HepG2 (cell line): Measurements from ENCODE around the gene NAA38. TPM values are rescaled to one million over a fixed set of nuclear protein-coding genes. Genes with fewer than 3 reads are reported as not detected.

ENCODE experiments used
- ARHGAP35 ChIP-seq: sonication (generic); formaldehyde crosslinking; IDR thresholded peaks from 2 replicates; pipeline ENCODE4 v1.9.0; 2022; ENCODE audit warnings: mild to moderate bottlenecking, inconsistent platforms, moderate library complexity, missing genetic modification reagents, borderline replicate concordance
- EEA1 ChIP-seq: sonication (generic); formaldehyde crosslinking; IDR thresholded peaks from 2 replicates; pipeline ENCODE4 v1.5.1; 2020; ENCODE audit warnings: mild to moderate bottlenecking, missing genetic modification reagents, borderline replicate concordance
- GATA4 ChIP-seq: sonication (generic); IDR thresholded peaks from 2 replicates; pipeline ENCODE4 v1.6.1; 2016; ENCODE audit warnings: antibody characterized with exemption, low read depth, borderline replicate concordance
- HNRNPUL1 ChIP-seq: fragments of 200-400 bp; formaldehyde crosslinking; IDR thresholded peaks from 2 replicates; pipeline ENCODE4 v1.6.1; 2017; ENCODE audit warnings: low read depth, mild to moderate bottlenecking, low read length, moderate library complexity
- HOXA9 ChIP-seq: sonication (generic); formaldehyde crosslinking; IDR thresholded peaks from 2 replicates; pipeline ENCODE4 v1.8.1; 2022; ENCODE audit warnings: missing genetic modification reagents, mild to moderate bottlenecking, moderate library complexity, borderline replicate concordance
- JUNB ChIP-seq: sonication (generic); formaldehyde crosslinking; IDR thresholded peaks from 2 replicates; pipeline ENCODE4 v1.8.0; 2022; ENCODE audit warnings: missing genetic modification reagents, mild to moderate bottlenecking, borderline replicate concordance
- KDM4B ChIP-seq: sonication (generic); formaldehyde crosslinking; IDR thresholded peaks from 2 replicates; pipeline ENCODE4 v1.4.0; 2020; ENCODE audit warnings: missing genetic modification reagents
- KLF6 ChIP-seq: IDR thresholded peaks from 2 replicates; pipeline ENCODE4 v1.8.0; 2016; ENCODE audit warnings: missing biosample characterization, missing genetic modification reagents
- POLR2AphosphoS5 ChIP-seq: IDR thresholded peaks from 2 replicates; pipeline ENCODE4 v1.6.1; 2012; ENCODE audit warnings: low read depth, low read length
- POLR2G ChIP-seq: fragments of 200-400 bp; formaldehyde crosslinking; IDR thresholded peaks from 2 replicates; pipeline ENCODE4 v1.6.1; 2018; ENCODE audit warnings: mild to moderate bottlenecking, low read depth, low read length, moderate library complexity
- RBM22 ChIP-seq: fragments of 200-400 bp; formaldehyde crosslinking; optimal IDR thresholded peaks from 2 replicates; pipeline ENCODE3; 2017; ENCODE audit warnings: mild to moderate bottlenecking, low read length, moderate library complexity
- RXRA ChIP-seq: sonication (generic); formaldehyde crosslinking; IDR thresholded peaks from 2 replicates; pipeline ENCODE4 v1.5.1; 2020; ENCODE audit warnings: missing genetic modification reagents
- TRIM22 ChIP-seq: fragments of 450-650 bp; IDR thresholded peaks from 2 replicates; pipeline ENCODE4 v1.6.1; 2017
- ZBTB4 ChIP-seq: sonication (generic); formaldehyde crosslinking; IDR thresholded peaks from 2 replicates; pipeline ENCODE4 v1.4.0; 2020; ENCODE audit warnings: missing genetic modification reagents, mild to moderate bottlenecking, borderline replicate concordance
- ZKSCAN8 ChIP-seq: IDR thresholded peaks from 2 replicates; pipeline ENCODE4 v1.6.1; 2016; ENCODE audit warnings: borderline replicate concordance, missing genetic modification reagents, missing compliant biosample characterization
- ZNF264 ChIP-seq: sonication (generic); formaldehyde crosslinking; IDR thresholded peaks from 2 replicates; pipeline ENCODE4 v1.4.0; 2020; ENCODE audit warnings: missing genetic modification reagents
- ZNF331 ChIP-seq: sonication (generic); formaldehyde crosslinking; IDR thresholded peaks from 2 replicates; pipeline ENCODE4 v1.4.0; 2020; ENCODE audit warnings: missing genetic modification reagents
- ZNF557 ChIP-seq: sonication (generic); formaldehyde crosslinking; IDR thresholded peaks from 2 replicates; pipeline ENCODE4 v1.4.0; 2020; ENCODE audit warnings: missing genetic modification reagents
- polyA plus RNA-seq, 8 experiments: library from polyadenylated mRNA; depleted of rRNA in 3 of 8; stranded (reverse) in 7 of 8; unstranded in 1 of 8; fragments of >200 nt; fragmentation: Illumina TruSeq in 4 of 8; extraction: Trizol in 4 of 8; gene quantifications; 2 replicates each; pipeline versions ENCODE4 v1.2.1 to v1.2.3, GENCODE V29; 2011 to 2016; ENCODE audit warnings: low read depth in 4 of 8, missing spikeins in 1 of 8, mixed read lengths in 1 of 8; ENCODE audit not compliant: insufficient read depth in 1 of 8
- total RNA-seq, 5 experiments: library from RNA; depleted of rRNA; stranded (reverse); fragments of >200 nt; fragmentation: Illumina TruSeq; extraction: Trizol; gene quantifications; 2 replicates each; pipeline ENCODE4 v1.2.3, GENCODE V29; 2016; ENCODE audit warnings: low read depth in 1 of 5
- TF ChIP-seq, protein P1 (sequence below): sonication (generic); formaldehyde crosslinking; IDR thresholded peaks from 2 replicates; pipeline ENCODE4 v1.5.1; 2020; ENCODE audit warnings: missing genetic modification reagents, mild to moderate bottlenecking, borderline replicate concordance
- TF ChIP-seq, protein P2 (sequence below): sonication (generic); formaldehyde crosslinking; IDR thresholded peaks from 2 replicates; pipeline ENCODE4 v1.5.0; 2020; ENCODE audit warnings: mild to moderate bottlenecking, missing genetic modification reagents

Gene NAA38
- total and polyA plus RNA-seq, 2 of the 13 experiments (the other 11 are each of a cell fraction or from before 2014, with no cell fraction given): 46.9 to 91.6 TPM

GRCh38 chr17:7857713-7858521 lies 558 bp upstream of the NAA38 start, which contains the start of gene CYB5D1 (continued):
- TF ChIP-seq, protein P1, sequence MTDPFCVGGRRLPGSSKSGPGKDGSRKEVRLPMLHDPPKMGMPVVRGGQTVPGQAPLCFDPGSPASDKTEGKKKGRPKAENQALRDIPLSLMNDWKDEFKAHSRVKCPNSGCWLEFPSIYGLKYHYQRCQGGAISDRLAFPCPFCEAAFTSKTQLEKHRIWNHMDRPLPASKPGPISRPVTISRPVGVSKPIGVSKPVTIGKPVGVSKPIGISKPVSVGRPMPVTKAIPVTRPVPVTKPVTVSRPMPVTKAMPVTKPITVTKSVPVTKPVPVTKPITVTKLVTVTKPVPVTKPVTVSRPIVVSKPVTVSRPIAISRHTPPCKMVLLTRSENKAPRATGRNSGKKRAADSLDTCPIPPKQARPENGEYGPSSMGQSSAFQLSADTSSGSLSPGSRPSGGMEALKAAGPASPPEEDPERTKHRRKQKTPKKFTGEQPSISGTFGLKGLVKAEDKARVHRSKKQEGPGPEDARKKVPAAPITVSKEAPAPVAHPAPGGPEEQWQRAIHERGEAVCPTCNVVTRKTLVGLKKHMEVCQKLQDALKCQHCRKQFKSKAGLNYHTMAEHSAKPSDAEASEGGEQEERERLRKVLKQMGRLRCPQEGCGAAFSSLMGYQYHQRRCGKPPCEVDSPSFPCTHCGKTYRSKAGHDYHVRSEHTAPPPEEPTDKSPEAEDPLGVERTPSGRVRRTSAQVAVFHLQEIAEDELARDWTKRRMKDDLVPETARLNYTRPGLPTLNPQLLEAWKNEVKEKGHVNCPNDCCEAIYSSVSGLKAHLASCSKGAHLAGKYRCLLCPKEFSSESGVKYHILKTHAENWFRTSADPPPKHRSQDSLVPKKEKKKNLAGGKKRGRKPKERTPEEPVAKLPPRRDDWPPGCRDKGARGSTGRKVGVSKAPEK (CRISPR knock-in tag): no peak
- peak; percentile 54; the same call in 1 of the 2 replicates for TF ChIP-seq POLR2G
- TF ChIP-seq RBM22: no peak
- 0 out of 2 replicates have a peak, but pooled peaks have one; percentile 24 for TF ChIP-seq POLR2AphosphoS5
- TF ChIP-seq ZNF331 (CRISPR knock-in tag): 0 out of 2 replicates have a peak, but pooled peaks have one; percentile 17
- TF ChIP-seq KDM4B (CRISPR knock-in tag): no peak
- TF ChIP-seq ZBTB4 (CRISPR knock-in tag): no peak
- TF ChIP-seq ARHGAP35 (CRISPR knock-in tag): no peak
- no peak for TF ChIP-seq EEA1 (CRISPR knock-in tag)
- no peak for TF ChIP-seq HNRNPUL1
- no peak for TF ChIP-seq ZNF557
- no peak for TF ChIP-seq HOXA9 (CRISPR knock-in tag)
- peak; percentile 55; the same call in 1 of the 2 replicates for TF ChIP-seq GATA4
- no peak for TF ChIP-seq KLF6 (CRISPR knock-in tag)
- TF ChIP-seq, protein P2, sequence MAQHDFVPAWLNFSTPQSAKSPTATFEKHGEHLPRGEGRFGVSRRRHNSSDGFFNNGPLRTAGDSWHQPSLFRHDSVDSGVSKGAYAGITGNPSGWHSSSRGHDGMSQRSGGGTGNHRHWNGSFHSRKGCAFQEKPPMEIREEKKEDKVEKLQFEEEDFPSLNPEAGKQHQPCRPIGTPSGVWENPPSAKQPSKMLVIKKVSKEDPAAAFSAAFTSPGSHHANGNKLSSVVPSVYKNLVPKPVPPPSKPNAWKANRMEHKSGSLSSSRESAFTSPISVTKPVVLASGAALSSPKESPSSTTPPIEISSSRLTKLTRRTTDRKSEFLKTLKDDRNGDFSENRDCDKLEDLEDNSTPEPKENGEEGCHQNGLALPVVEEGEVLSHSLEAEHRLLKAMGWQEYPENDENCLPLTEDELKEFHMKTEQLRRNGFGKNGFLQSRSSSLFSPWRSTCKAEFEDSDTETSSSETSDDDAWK (CRISPR knock-in tag): no peak
- TF ChIP-seq JUNB (CRISPR knock-in tag): no peak
- no peak for TF ChIP-seq RXRA (CRISPR knock-in tag)
- no peak for TF ChIP-seq ZNF264 (CRISPR knock-in tag)
- no peak for TF ChIP-seq ZKSCAN8 (CRISPR knock-in tag)
- TF ChIP-seq TRIM22: no peak
